GM18951 (cell line): ENCODE results near the gene PRRX2.

Experiments used
- POLR2A ChIP-seq: IDR thresholded peaks from 4 replicates; pipeline ENCODE4 v1.6.1; 2011; ENCODE audit warnings: mild to moderate bottlenecking; ENCODE audit not compliant: insufficient read length, insufficient read depth; ENCODE audit errors: extremely low read depth
- in situ Hi-C: fragments of 300-500 bp; cut with MboI; formaldehyde crosslinking; loops from one replicate; pipeline ENCODE4 v1.12.0; 2022; ENCODE audit warnings: low sequenced_read_pairs, mixed read lengths, inconsistent platforms; ENCODE audit not compliant: unreplicated experiment

PRRX2 gene

DNA sequence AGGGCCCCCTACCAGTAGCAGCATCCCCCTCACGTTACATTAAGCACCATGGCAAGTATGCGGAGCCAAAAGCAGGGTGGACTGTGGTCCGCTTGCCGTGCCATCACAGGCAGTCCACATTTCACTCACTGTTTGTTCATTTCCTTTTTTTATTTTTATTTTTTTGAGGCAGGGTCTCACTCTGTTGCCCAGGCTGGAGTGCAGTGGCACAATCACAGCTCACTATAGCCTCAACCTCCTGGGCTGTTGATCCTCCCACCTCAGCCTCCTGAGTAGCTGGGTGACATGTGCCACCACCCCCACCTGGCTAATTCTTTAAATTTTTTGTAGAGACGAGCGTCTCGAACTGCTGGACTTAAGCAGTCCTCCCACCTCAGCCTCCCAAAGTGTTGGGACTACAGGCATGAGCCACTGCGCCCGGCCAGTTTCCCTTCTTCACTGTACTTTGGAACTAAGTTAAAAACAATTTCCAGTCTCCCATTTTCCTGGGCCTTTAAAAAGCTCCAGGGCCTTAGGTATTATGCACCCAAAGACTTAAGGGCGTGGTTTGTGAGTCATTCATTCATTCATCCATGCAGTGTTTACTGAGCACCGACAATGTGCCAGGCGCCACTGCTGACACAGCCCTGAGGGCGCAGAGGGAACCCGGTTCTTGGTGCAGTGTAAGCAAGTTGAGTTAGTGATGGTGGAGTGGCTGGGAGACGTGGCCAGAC lies 19.9 kb downstream of the PRRX2 start:
- in situ Hi-C loops: no loop called here
- no peak for TF ChIP-seq POLR2A

GRCh38 chr9:129685933-129686259 lies 20.4 kb downstream of the PRRX2 start:
- no peak for TF ChIP-seq POLR2A
- in situ Hi-C loops: no loop called here

GRCh38 chr9:129686736-129687135 lies 21.3 kb downstream of the PRRX2 start:
- in situ Hi-C loops: no loop called here
- no peak for TF ChIP-seq POLR2A

GRCh38 chr9:129687391-129687790 lies 21.9 kb downstream of the PRRX2 start:
- no peak for TF ChIP-seq POLR2A
- in situ Hi-C loops: no loop called here

DNA sequence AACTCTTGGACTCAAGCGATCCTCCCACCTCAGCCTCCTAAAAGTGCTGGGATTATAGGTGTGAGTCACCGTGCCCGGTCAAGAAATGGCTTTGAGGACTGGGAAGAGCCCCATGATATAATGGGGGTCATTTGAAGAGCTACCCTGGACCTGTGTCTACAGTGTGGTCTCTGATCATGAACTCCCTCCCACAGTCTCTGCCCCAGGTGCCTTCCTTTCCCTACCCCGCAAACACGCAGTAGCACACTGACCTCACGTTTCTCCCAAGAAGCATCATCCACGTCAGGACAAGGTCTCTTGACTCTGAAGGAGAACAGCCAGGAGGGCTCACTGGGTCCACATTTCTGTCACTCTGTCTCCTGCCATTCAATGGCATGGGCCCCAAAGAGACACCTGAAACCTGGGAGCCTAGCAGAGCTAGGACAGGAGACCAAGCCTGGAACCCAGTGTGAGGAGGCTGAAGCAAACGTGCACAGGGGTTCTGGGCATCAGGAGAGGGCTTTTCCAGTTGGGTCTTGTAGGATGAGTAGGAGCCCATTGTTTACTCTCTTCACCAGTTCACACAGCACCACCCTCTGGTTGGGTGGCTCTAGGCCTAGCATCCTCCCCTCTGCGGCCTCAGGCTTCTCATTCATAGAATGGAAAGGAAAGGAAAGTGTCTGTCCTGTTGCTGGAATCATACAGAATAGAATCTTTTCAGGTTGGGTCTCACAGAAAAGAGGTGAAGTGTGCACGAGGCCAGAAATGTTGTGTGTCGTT lies 23.0 kb downstream of the PRRX2 start:
- TF ChIP-seq POLR2A: no peak
- in situ Hi-C loops: no loop called here

GRCh38 chr9:129692534-129692933 lies 27.1 kb downstream of the PRRX2 start:
- in situ Hi-C loops: no loop called here
- no peak for TF ChIP-seq POLR2A

GRCh38 chr9:129693741-129694140 lies 28.3 kb downstream of the PRRX2 start:
- no peak for TF ChIP-seq POLR2A
- in situ Hi-C loops: no loop called here

DNA sequence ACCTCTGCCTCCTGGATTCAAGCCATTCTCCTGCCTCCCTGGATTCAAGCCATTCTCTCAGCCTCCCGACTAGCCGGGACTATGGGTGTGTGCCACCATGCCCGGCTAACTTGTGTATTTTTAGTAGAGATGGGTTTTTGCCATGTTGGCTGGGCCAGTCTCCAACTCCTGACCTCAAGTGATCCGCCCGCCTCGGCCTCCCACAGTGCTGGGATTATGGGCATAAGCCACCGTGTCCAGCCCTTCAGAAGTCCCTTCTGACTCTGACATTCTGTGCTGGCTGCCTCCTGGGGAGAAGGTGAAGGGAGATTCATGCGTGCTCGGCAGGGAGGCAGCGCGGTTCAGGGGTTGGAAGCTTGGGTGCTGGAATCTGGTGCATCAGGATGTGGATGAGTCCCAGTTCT lies 28.8 kb downstream of the PRRX2 start:
- in situ Hi-C loops: no loop called here
- TF ChIP-seq POLR2A: no peak

DNA sequence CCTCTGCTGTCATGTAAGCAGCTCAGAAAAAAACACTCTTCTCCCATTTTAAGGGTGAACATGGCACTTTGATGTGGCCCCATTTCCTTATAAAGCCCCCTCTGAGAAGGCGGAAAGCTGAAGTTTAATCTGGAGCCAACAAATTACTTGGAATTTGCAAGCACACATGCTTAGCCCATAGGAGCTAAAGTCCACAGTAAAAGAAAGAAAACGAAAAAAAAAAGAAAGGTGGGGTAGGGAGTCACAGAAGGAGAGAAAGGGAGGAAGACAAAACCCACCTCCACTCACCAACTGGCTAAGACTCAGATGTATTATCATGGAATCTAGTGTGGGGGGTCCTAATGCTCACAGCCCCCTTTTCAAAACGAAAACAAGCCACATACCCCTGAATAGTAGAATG lies 30.4 kb downstream of the PRRX2 start:
- in situ Hi-C loops: no loop called here
- TF ChIP-seq POLR2A: no peak

GRCh38 chr9:129696944-129697655 lies 31.7 kb downstream of the PRRX2 start:
- no peak for TF ChIP-seq POLR2A
- in situ Hi-C loops: no loop called here

DNA sequence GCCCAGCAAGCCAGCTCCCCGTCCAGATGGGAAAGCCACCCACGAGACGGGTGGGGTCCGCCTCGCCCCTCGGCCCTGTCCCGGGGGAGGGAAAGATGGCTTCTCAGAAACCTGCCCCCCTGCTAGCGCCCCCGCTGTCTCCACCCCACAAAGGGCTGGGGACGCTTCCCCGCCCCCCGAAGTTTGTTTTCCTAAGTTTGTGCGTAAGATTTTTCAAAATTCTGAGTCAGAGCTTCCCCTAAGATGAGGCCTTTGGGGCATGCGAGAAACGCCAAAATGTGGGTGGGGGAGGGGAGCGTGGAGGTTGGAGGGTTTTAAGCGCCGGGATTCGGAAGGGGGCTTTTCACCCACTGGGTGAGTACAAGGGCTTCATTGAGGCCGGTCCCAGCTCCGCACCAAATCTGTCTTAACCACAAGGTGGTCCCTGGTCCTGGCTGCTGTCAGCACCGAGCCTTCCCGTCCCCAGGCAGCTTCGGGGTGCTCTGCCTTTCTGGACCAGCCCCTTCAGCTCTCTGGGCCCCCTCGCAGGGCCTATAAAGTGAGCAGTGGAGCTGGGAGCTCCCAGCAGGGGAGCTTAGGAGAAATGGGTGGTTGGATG lies 32.3 kb downstream of the PRRX2 start:
- in situ Hi-C loops: no loop called here
- no peak for TF ChIP-seq POLR2A

GRCh38 chr9:129698254-129698757 lies 32.9 kb downstream of the PRRX2 start:
- in situ Hi-C loops: no loop called here

DNA sequence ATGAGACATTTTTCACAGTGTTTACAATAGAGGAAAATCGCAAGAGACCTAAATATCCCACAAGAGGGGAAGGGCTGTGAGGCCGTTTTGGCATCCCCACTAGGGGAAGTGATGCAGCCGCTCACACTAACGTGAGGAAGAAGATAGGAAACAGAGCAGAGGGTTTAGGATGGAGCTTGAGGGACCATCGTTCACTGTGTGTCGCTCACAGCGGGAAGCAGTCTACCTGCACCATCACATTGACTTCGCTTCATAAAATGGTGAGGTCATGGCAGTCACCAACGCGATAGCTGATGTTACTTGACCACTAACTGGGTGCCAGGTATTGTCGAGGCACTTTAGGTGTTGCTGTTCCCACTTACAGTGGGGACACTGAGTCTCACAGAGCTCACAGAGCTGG lies 35.6 kb downstream of the PRRX2 start:
- no peak for TF ChIP-seq POLR2A
- in situ Hi-C loops: no loop called here

More at GRCh38 chr9:129698254-129698757, 32.9 kb downstream of the PRRX2 start:
- TF ChIP-seq POLR2A: no peak

- in situ Hi-C loops: no loop called here
- TF ChIP-seq POLR2A: no peak
Measured at GRCh38 chr9:129701549-129701948, 36.1 kb downstream of the PRRX2 start.
